IgD-negative memory B cell (primary cell): ENCODE data around the gene CDK10. TPM values are rescaled to one million over a fixed set of nuclear protein-coding genes. Genes with fewer than 3 reads are reported as not detected.
"Not testable (repeated sequence)": the region's sequence is repeated elsewhere in the genome, so short reads cannot be mapped to it uniquely, and the experiment has no call there.

ENCODE experiments used
- H3K27ac Mint-ChIP-seq, 3 donors: one replicate each; pipeline ENCODE4 v1.8.0; 2020 to 2022; ENCODE audit warnings: mild to moderate bottlenecking in 3 of 3, mixed read lengths in 3 of 3, moderate library complexity in 1 of 3
- H3K27me3 Mint-ChIP-seq: one replicate; pipeline ENCODE4 v1.8.0; 2021; ENCODE audit warnings: mixed read lengths
- H3K36me3 Mint-ChIP-seq: one replicate; pipeline ENCODE4 v1.8.0; 2020; ENCODE audit warnings: mild to moderate bottlenecking, mixed read lengths
- H3K4me1 Mint-ChIP-seq, 3 donors: one replicate each; pipeline ENCODE4 v1.8.0; 2020 to 2022; ENCODE audit warnings: mixed read lengths in 3 of 3, mild to moderate bottlenecking in 1 of 3
- H3K4me3 Mint-ChIP-seq, 4 donors: one replicate each; pipeline ENCODE4 v1.8.0; 2020 to 2022; ENCODE audit warnings: mild to moderate bottlenecking in 4 of 4, mixed read lengths in 4 of 4, moderate library complexity in 3 of 4
- H3K9me3 Mint-ChIP-seq, 3 donors: one replicate each; pipeline ENCODE4 v1.8.0; 2020 to 2021; ENCODE audit warnings: mixed read lengths in 3 of 3, mild to moderate bottlenecking in 1 of 3
- polyA plus RNA-seq: library from polyadenylated mRNA; unstranded; fragments of 300-500 nt; fragmentation: Illumina TruSeq; gene quantifications from one replicate; pipeline ENCODE4 v1.2.3, GENCODE V29; 2021

CDK10 gene
- polyA plus RNA-seq, 1 donor from 2014 or later = 24.0 TPM

- Mint-ChIP-seq H3K9me3 (no peaks in the 10 kb centered on the region), H3K4me1 (peaks cover 0 to 21% (median 19%) of the 10 kb centered on the region in 3 donors), H3K36me3 (no peaks in the 10 kb centered on the region), H3K27ac (peak within 1 kb of the TSS; percentile 67 to 93 (median 74)), H3K4me3 (peak within 1 kb of the TSS; percentile 83 to 95 (median 89)), H3K27me3 (no peaks in the 10 kb centered on the region)
Observed at GRCh38 chr16:89657442-89658220, 28.9 kb upstream of the CDK10 start, which contains the start of the genes CHMP1A and SPATA33. Gene CHMP1A, minus strand, starts transcription at chr16:89657708. Its CDS starts 120 bp downstream, at chr16:89657588. Gene SPATA33, plus strand, starts transcription at chr16:89657836. Its CDS starts 76 bp downstream, at chr16:89657912.

DNA sequence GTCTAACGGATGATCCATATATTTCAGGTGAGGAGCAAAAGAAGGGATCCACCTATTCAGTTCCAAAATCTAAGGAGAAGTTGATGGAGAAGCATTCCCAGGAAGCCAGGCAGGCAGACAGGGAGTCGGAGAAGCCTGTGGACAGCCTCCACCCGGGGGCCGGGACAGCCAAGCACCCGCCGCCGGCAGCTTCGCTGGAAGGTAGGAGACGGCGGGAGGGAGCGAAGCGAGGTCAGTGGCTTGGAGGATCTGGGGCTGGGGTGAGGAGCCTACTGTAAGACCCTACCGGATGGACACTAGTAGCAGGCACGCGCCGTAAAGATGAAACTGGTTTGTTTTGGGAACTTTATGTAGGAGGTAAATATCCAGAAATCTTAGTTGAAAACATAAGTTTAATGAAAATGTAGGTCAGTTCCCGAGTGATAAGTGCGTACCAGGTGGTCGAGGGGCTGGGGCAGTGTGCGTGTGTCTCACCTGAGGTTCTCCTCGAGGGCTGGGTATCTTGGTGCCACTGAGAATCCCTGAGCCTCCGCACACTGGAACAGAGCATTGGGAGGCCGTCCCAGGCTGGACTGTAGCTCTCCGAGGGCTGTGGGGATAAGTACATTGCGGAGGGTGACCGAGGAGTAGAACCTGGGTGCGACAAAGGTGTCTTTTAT lies 28.1 kb upstream of the CDK10 start:
- Mint-ChIP-seq H3K4me1 (peaks cover 0 to 21% (median 19%) of the 10 kb centered on the region in 3 donors), H3K9me3 (no peaks in the 10 kb centered on the region), H3K36me3 (peaks cover 1% of the 10 kb centered on the region), H3K27ac (peak overlapping the region; percentile 67 to 93 (median 74)), H3K27me3 (no peaks in the 10 kb centered on the region), H3K4me3 (peak overlapping the region; percentile 83 to 95 (median 89))

- Mint-ChIP-seq H3K36me3 (peaks cover 3% of the 10 kb centered on the region), H3K27ac (peak overlapping the region in 1 of 3 donors; percentile 45), H3K27me3 (no peaks in the 10 kb centered on the region), H3K9me3 (no peaks in the 10 kb centered on the region), H3K4me3 (peak overlapping the region in 1 of 4 donors; percentile 83), H3K4me1 (peaks cover 0 to 20% (median 14%) of the 10 kb centered on the region in 3 donors)
Observed at GRCh38 chr16:89660146-89660545, 26.3 kb upstream of the CDK10 start.

- Mint-ChIP-seq H3K4me1 (peaks cover 0 to 16% (median 9%) of the 10 kb centered on the region in 3 donors), H3K9me3 (no peaks in the 10 kb centered on the region), H3K4me3 (peak overlapping the region in 1 of 4 donors; percentile 59), H3K36me3 (peaks cover 3% of the 10 kb centered on the region), H3K27ac (peak overlapping the region in 1 of 3 donors; percentile 14), H3K27me3 (no peaks in the 10 kb centered on the region)
Observed at GRCh38 chr16:89661215-89661614, 25.3 kb upstream of the CDK10 start.

GRCh38 chr16:89664238-89664637 lies 22.3 kb upstream of the CDK10 start:
- H3K36me3 Mint-ChIP-seq, H3K27me3 Mint-ChIP-seq, H3K4me1 Mint-ChIP-seq, H3K4me3 Mint-ChIP-seq, H3K9me3 Mint-ChIP-seq: not testable (repeated sequence)
- peak overlapping the region in 1 of 3 donors; percentile 21 for H3K27ac Mint-ChIP-seq

GRCh38 chr16:89667000-89667399 lies 19.5 kb upstream of the CDK10 start:
- H3K9me3 Mint-ChIP-seq, H3K27me3 Mint-ChIP-seq, H3K4me3 Mint-ChIP-seq, H3K36me3 Mint-ChIP-seq, H3K27ac Mint-ChIP-seq, H3K4me1 Mint-ChIP-seq: not testable (repeated sequence)

DNA sequence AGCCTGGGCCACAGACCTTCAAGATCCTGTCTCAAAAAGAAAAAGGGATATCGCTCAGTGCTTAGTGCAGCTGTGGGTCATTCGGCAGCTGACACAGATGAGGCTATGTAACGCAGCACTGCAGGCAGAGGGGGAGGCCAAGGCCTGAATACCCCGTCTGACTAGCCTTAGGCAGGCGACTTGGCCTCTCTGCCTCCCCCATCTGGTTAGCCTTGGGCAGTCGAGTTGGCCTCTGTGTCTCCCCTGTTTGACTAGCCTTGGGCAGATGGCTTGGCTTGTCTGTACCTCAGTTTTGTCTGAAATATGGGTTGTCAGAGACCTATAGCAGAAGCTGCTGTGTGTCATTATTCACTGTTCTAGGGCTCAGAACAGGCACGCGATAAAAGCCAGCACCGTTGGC lies 18.9 kb upstream of the CDK10 start:
- Mint-ChIP-seq H3K4me1 (peaks cover 0 to 6% (median 2%) of the 10 kb centered on the region in 3 donors), H3K27ac (no peak overlapping the region), H3K4me3 (no peak overlapping the region), H3K36me3 (peaks cover 3% of the 10 kb centered on the region), H3K9me3 (peaks cover 0 to 2% (median 0%) of the 10 kb centered on the region in 3 donors), H3K27me3 (no peaks in the 10 kb centered on the region)

DNA sequence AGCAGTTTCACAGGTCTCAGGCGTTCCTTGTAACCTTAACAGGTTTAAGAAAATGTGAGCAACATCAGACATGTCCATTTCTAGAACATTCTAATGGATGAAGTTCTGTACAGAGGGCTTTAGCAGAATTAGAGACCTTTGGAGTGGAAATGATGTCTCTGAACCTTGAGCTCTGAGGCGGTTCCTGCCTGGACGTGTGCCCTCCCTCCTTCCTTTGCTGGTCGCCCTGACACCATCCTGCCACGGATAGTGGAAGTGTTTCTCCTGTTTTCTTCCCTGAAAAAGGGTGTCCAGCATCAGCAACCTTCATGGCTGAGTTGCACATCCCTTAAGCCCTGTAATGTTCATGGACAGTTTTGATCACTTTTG lies 17.7 kb upstream of the CDK10 start:
- Mint-ChIP-seq H3K4me1 (peaks cover 0 to 4% (median 2%) of the 10 kb centered on the region in 3 donors), H3K27ac (no peak overlapping the region), H3K4me3 (no peak overlapping the region), H3K9me3 (peaks cover 0 to 2% (median 0%) of the 10 kb centered on the region in 3 donors), H3K36me3 (peaks cover 2% of the 10 kb centered on the region), H3K27me3 (no peaks in the 10 kb centered on the region)

DNA sequence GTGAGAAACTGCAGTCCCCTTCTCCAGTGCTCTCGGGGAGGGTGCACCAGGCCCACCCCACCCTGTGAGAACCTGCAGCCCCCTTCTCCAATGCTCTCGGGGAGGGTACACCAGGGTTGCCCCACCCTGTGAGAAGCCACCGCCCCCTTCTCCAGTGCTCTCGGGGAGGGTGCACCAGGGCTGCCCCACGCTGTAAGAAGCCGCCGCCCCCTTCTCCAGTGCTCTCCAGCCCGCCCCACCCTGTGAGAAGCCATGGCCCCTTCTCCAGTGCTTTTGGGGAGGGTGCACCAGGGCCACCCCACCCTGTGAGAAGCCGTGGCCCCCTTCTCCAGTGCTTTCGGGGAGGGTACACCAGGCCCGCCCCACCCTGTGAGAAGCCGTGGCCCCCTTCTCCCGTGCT lies 16.7 kb upstream of the CDK10 start:
- no peaks in the 10 kb centered on the region for H3K36me3 Mint-ChIP-seq
- no peak overlapping the region for H3K27ac Mint-ChIP-seq
- H3K4me1 Mint-ChIP-seq = peaks cover 0 to 2% (median 2%) of the 10 kb centered on the region in 3 donors
- H3K9me3 Mint-ChIP-seq = peaks cover 0 to 2% (median 0%) of the 10 kb centered on the region in 3 donors
- no peak overlapping the region for H3K4me3 Mint-ChIP-seq
- no peaks in the 10 kb centered on the region for H3K27me3 Mint-ChIP-seq

GRCh38 chr16:89670496-89671431 lies 15.7 kb upstream of the CDK10 start:
- Mint-ChIP-seq H3K36me3 (no peaks in the 10 kb centered on the region), H3K9me3 (peaks cover 0 to 3% (median 0%) of the 10 kb centered on the region in 3 donors), H3K4me3 (no peak overlapping the region), H3K27me3 (no peaks in the 10 kb centered on the region), H3K4me1 (peaks cover 0 to 2% (median 2%) of the 10 kb centered on the region in 3 donors), H3K27ac (no peak overlapping the region)

- not testable (repeated sequence) for H3K9me3 Mint-ChIP-seq, H3K36me3 Mint-ChIP-seq, H3K27me3 Mint-ChIP-seq, H3K4me3 Mint-ChIP-seq, H3K27ac Mint-ChIP-seq, H3K4me1 Mint-ChIP-seq
Observed at GRCh38 chr16:89671565-89671964, 14.9 kb upstream of the CDK10 start.

- Mint-ChIP-seq H3K4me3 (no peak overlapping the region), H3K36me3 (no peaks in the 10 kb centered on the region), H3K27ac (no peak overlapping the region), H3K9me3 (peaks cover 0 to 2% (median 0%) of the 10 kb centered on the region in 3 donors), H3K4me1 (peaks cover 0 to 2% (median 0%) of the 10 kb centered on the region in 3 donors), H3K27me3 (no peaks in the 10 kb centered on the region)
Observed at GRCh38 chr16:89672177-89672941, 14.1 kb upstream of the CDK10 start.

- Mint-ChIP-seq H3K27ac (no peak overlapping the region), H3K27me3 (no peaks in the 10 kb centered on the region), H3K9me3 (peaks cover 0 to 2% (median 0%) of the 10 kb centered on the region in 3 donors), H3K36me3 (no peaks in the 10 kb centered on the region), H3K4me3 (no peak overlapping the region), H3K4me1 (no peaks in the 10 kb centered on the region)
Observed at GRCh38 chr16:89678258-89678657, 8.2 kb upstream of the CDK10 start.

GRCh38 chr16:89685916-89686315 lies 573 bp upstream of the CDK10 start:
- no peaks in the 10 kb centered on the region for H3K27me3 Mint-ChIP-seq
- peak overlapping the region; percentile 39 to 97 (median 52) for H3K4me3 Mint-ChIP-seq
- H3K36me3 Mint-ChIP-seq = peaks cover 4% of the 10 kb centered on the region
- no peaks in the 10 kb centered on the region for H3K9me3 Mint-ChIP-seq
- peak overlapping the region in 2 of 3 donors; percentile 88 to 94 for H3K27ac Mint-ChIP-seq
- H3K4me1 Mint-ChIP-seq = peaks cover 4 to 9% (median 8%) of the 10 kb centered on the region in 3 donors
